Body of pancreas (tissue), 4 donors: Measurements from ENCODE around the gene PINLYP. TPM values are rescaled to one million over a fixed set of nuclear protein-coding genes. Genes with fewer than 3 reads are reported as not detected.

Experiments
- ATAC-seq: fragments of 150-250 bp; one replicate; pipeline ENCODE4 v1.9.1; 2016
- DNase-seq, 4 donors: peaks; one replicate each; pipeline ENCODE4 v3.0.0-alpha.2; 2019
- H3K27ac ChIP-seq, 4 donors: fragments of 200-600 bp; sonication (generic); 1 replicate in 3 of 4; 2 replicates in 1 of 4; pipeline versions ENCODE4 v1.5.1 to v1.6.1; 2016 to 2019; ENCODE audit warnings: mild to moderate bottlenecking in 1 of 4, mixed read lengths in 1 of 4, moderate library complexity in 1 of 4
- H3K27me3 ChIP-seq, 2 donors: fragments of 200-600 bp; sonication (generic); one replicate each; pipeline ENCODE4 v1.6.0; 2016; ENCODE audit warnings: mild to moderate bottlenecking in 1 of 2
- H3K36me3 ChIP-seq, 2 donors: fragments of 200-600 bp; sonication (generic); replicated peaks in 1 of 2; 2 replicates each; pipeline ENCODE4 v1.5.1; 2016; ENCODE audit warnings: low read depth in 2 of 2; ENCODE audit not compliant: insufficient read depth in 1 of 2
- H3K4me1 ChIP-seq: fragments of 200-600 bp; sonication (generic); one replicate; pipeline ENCODE4 v1.6.0; 2016
- H3K4me3 ChIP-seq, 2 donors: fragments of 200-600 bp; sonication (generic); 1 replicate in 1 of 2; 2 replicates in 1 of 2; pipeline ENCODE4 v1.5.1; 2016 to 2019
- H3K9me3 ChIP-seq, 3 donors: fragments of 200-600 bp; sonication (generic); 1 replicate in 2 of 3; 2 replicates in 1 of 3; pipeline ENCODE4 v1.5.1; 2016
- CTCF ChIP-seq, 7 experiments: fragments of 450-650 bp in 4 of 7; fragments of 200-600 bp in 3 of 7; sonication (generic) in 3 of 7; IDR thresholded peaks; one replicate each; pipeline ENCODE4 v1.5.1; 2016 to 2019; ENCODE audit warnings: antibody characterized with exemption in 7 of 7
- POLR2A ChIP-seq, 3 donors: fragments of 450-650 bp; IDR thresholded peaks; one replicate each; pipeline ENCODE4 v1.6.1; 2016; ENCODE audit warnings: antibody characterized with exemption in 3 of 3, mild to moderate bottlenecking in 2 of 3
- WGBS, 2 donors: methylation state at CpG; one replicate each; pipeline ENCODE4 v1.1.5; 2017; 5-methylcytosine and 5-hydroxymethylcytosine counted together
- intact Hi-C: fragments of 100-400 bp; cut with DNase I; formaldehyde crosslinking; loops from one replicate; pipeline ENCODE4 v1.15.1; 2023
- total RNA-seq, 2 donors: library from RNA; depleted of rRNA; stranded (reverse); fragments of >200 nt; gene quantifications; one replicate each; pipeline ENCODE4 v1.1.0, GENCODE V29; 2016

The PINLYP gene
- total RNA-seq, 2 donors from 2014 or later, result 4.6 TPM; not detected in 1

GRCh38 chr19:43611788-43612187 is 36.2 kb downstream of the PINLYP start, which contains the start of gene SRRM5:
TSS of gene SRRM5 (plus strand) at chr19:43612088. CDS start at chr19:43612122, 34 bp downstream.
- DNase-seq (no peak), ATAC-seq (no peak)
- Histone ChIP-seq H3K36me3 (peaks cover 0 to 5% of the 10 kb centered on the region in 2 donors), H3K9me3 (no peaks in the 10 kb centered on the region), H3K27ac (no peak within 1 kb of the TSS), H3K4me1 (peaks cover 14% of the 10 kb centered on the region), H3K27me3 (no peaks in the 10 kb centered on the region), H3K4me3 (no peak within 1 kb of the TSS)
- intact Hi-C loops, result no loop called here
- TF ChIP-seq POLR2A (IDR thresholded peaks at IDR 0.05) (no peak), CTCF (IDR thresholded peaks at IDR 0.05) (no peak)
- WGBS, 2 donors, result 95 to 97% methylated on average over 3 of the region's 3 CpGs

GRCh38 chr19:43612374-43612773 is 36.8 kb downstream of the PINLYP start:
- Histone ChIP-seq H3K9me3 (no peaks in the 10 kb centered on the region), H3K27me3 (no peaks in the 10 kb centered on the region), H3K4me3 (no peak overlapping the region), H3K36me3 (peaks cover 0 to 5% of the 10 kb centered on the region in 2 donors), H3K27ac (no peak overlapping the region), H3K4me1 (peaks cover 11% of the 10 kb centered on the region)
- TF ChIP-seq POLR2A (IDR thresholded peaks at IDR 0.05) (no peak), CTCF (IDR thresholded peaks at IDR 0.05) (no peak)
- no peak for DNase-seq
- ATAC-seq, result no peak
- intact Hi-C loops, result no loop called here
- WGBS, 2 donors, result 91 to 96% methylated on average over 5 to 12 of the region's 12 CpGs

- H3K4me3 ChIP-seq, result no peak overlapping the region
- peaks cover 0 to 5% of the 10 kb centered on the region in 2 donors for H3K36me3 ChIP-seq
- H3K27ac ChIP-seq, result no peak overlapping the region
- intact Hi-C loops, result no loop called here
- ATAC-seq (no peak), DNase-seq (no peak)
- peaks cover 28% of the 10 kb centered on the region for H3K4me1 ChIP-seq
- 21 to 64% methylated on average over 1 of the region's 1 CpG for WGBS, 2 donors
- H3K9me3 ChIP-seq, result no peaks in the 10 kb centered on the region
- TF ChIP-seq POLR2A (IDR thresholded peaks at IDR 0.05) (no peak), CTCF (IDR thresholded peaks at IDR 0.05) (no peak)
- no peaks in the 10 kb centered on the region for H3K27me3 ChIP-seq
Measured at GRCh38 chr19:43616306-43616705, 40.7 kb downstream of the PINLYP start.

- Histone ChIP-seq H3K27ac (no peak overlapping the region), H3K9me3 (no peaks in the 10 kb centered on the region), H3K4me1 (peaks cover 28% of the 10 kb centered on the region), H3K27me3 (no peaks in the 10 kb centered on the region), H3K36me3 (peaks cover 0 to 5% of the 10 kb centered on the region in 2 donors), H3K4me3 (no peak overlapping the region)
- DNase-seq, result no peak
- no peak for TF ChIP-seq POLR2A (IDR thresholded peaks at IDR 0.05)
- no peak for TF ChIP-seq CTCF (IDR thresholded peaks at IDR 0.05)
- no peak for ATAC-seq
- 86 to 99% methylated on average over 6 of the region's 6 CpGs for WGBS, 2 donors
- intact Hi-C loops, result no loop called here
Measured at GRCh38 chr19:43616954-43617353, 41.4 kb downstream of the PINLYP start.

GRCh38 chr19:43618921-43619261 is 43.3 kb downstream of the PINLYP start:
- WGBS, 2 donors, result 0% methylated on average over 8 to 14 of the region's 14 CpGs
- DNase-seq (no peak), ATAC-seq (peak; percentile 13)

More at GRCh38 chr19:43618921-43619261, 43.3 kb downstream of the PINLYP start:
- no peaks in the 10 kb centered on the region for H3K9me3 ChIP-seq
- no peak for TF ChIP-seq POLR2A (IDR thresholded peaks at IDR 0.05)
- TF ChIP-seq CTCF (IDR thresholded peaks at IDR 0.05), result no peak
- peak overlapping the region; percentile 89 to 97 (median 92) for H3K27ac ChIP-seq
- intact Hi-C loops, result no loop called here
- H3K27me3 ChIP-seq, result no peaks in the 10 kb centered on the region
- no peaks in the 10 kb centered on the region for H3K36me3 ChIP-seq
- H3K4me1 ChIP-seq, result peaks cover 28% of the 10 kb centered on the region
- peak overlapping the region; percentile 48 to 74 for H3K4me3 ChIP-seq
